G401 (cell line): Measurements from ENCODE around the gene VCX. TPM values are rescaled to one million over a fixed set of nuclear protein-coding genes. Genes with fewer than 3 reads are reported as not detected.
"Not testable (repeated sequence)": the region's sequence is repeated elsewhere in the genome, so short reads cannot be mapped to it uniquely, and the experiment has no call there.

Experiments
- DNase-seq: peaks from one replicate; pipeline ENCODE4 v3.0.0-alpha.2; 2015; ENCODE audit warnings: low spot score
- in situ Hi-C: cut with HindIII; loops from 2 replicates; pipeline ENCODE4 v1.10.0; 2016; ENCODE audit warnings: low sequenced_read_pairs, mixed read lengths
- total RNA-seq: library from RNA; depleted of rRNA; stranded (reverse); fragments of >200 nt; shearing (Covaris generic); gene quantifications from 2 replicates; pipeline ENCODE4 v1.2.3, GENCODE V29; 2014; rRNA removed

VCX gene
- total RNA-seq, result not detected in 2 replicates

GRCh38 chrX:7842871-7843270 is at the start of gene VCX:
Gene VCX, plus strand, starts transcription at chrX:7843171. Its CDS starts 33 bp downstream, at chrX:7843204.
- DNase-seq, in situ Hi-C loops: not testable (repeated sequence)

GRCh38 chrX:7798327-7798726 is 44.6 kb upstream of the VCX start:
- no peak for DNase-seq
- in situ Hi-C loops, result no loop called here

GRCh38 chrX:7801711-7802110 is 41.3 kb upstream of the VCX start:
- in situ Hi-C loops, result no loop called here
- DNase-seq, result no peak

GRCh38 chrX:7815166-7815805 is 27.7 kb upstream of the VCX start:
- in situ Hi-C loops, result no loop called here
- DNase-seq, result no peak

GRCh38 chrX:7828594-7828993 is 14.4 kb upstream of the VCX start:
- in situ Hi-C loops, result no loop called here
- no peak for DNase-seq

- in situ Hi-C loops, result no loop called here
These were observed 1.7 kb upstream of the VCX start for GRCh38 chrX:7841084-7841805.

GRCh38 chrX:7852166-7852565 is 9.2 kb downstream of the VCX start:
- no peak for DNase-seq
- in situ Hi-C loops, result no loop called here

More at GRCh38 chrX:7841084-7841805, 1.7 kb upstream of the VCX start:
- DNase-seq, result no peak

- no peak for DNase-seq
- in situ Hi-C loops, result no loop called here
These were observed 29.1 kb downstream of the VCX start for GRCh38 chrX:7872042-7872441.

- in situ Hi-C loops, result no loop called here
- DNase-seq, result no peak
These were observed 34.0 kb downstream of the VCX start for GRCh38 chrX:7876957-7877356.

GRCh38 chrX:7889135-7889534 is 46.2 kb downstream of the VCX start:
- peak; percentile 7 for DNase-seq
- in situ Hi-C loops, result no loop called here

- no peak for DNase-seq
- in situ Hi-C loops, result no loop called here
These were observed 46.7 kb downstream of the VCX start for GRCh38 chrX:7889680-7890079.

GRCh38 chrX:7891928-7892327 is 49.0 kb downstream of the VCX start:
- no peak for DNase-seq
- in situ Hi-C loops, result no loop called here

Other genes with a start within 250 kb of the VCX start
- 37.0 and 46.6 TPM in 2 replicates for gene PNPLA4, start 84.2 kb downstream of the VCX start, total RNA-seq